GM19239 (cell line): Measurements from ENCODE around the gene PIEZO2.

Experiments used
- DNase-seq: peaks from one replicate; pipeline ENCODE4 v3.0.0; 2011; ENCODE audit warnings: low spot score; ENCODE audit not compliant: insufficient read length
- FAIRE-seq: peaks from 2 replicates; lab custom pipeline; 2011; peaks lifted over from hg19 to GRCh38; lab: Jason Lieb, UNC

Gene PIEZO2

DNA sequence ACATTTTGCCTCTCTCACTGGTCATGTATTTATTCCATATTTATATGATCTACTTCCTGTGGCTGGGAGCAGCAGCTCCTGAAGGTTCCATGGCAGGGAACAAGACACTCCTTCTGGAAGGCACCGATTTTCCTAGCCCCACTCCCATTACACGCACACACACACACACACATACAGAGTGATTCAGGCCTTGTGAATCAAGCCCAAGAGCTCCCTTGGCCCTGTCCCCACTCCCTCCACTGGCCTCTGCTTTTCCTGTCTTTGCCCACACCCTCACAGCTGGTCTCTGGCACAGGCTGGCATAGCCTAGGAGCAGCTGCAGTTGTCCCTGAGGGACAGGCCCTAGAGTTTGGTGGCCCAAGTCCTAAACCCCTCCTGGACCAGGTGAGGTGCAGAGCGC is 421.9 kb downstream of the PIEZO2 start:
- FAIRE-seq, result no peak

DNA sequence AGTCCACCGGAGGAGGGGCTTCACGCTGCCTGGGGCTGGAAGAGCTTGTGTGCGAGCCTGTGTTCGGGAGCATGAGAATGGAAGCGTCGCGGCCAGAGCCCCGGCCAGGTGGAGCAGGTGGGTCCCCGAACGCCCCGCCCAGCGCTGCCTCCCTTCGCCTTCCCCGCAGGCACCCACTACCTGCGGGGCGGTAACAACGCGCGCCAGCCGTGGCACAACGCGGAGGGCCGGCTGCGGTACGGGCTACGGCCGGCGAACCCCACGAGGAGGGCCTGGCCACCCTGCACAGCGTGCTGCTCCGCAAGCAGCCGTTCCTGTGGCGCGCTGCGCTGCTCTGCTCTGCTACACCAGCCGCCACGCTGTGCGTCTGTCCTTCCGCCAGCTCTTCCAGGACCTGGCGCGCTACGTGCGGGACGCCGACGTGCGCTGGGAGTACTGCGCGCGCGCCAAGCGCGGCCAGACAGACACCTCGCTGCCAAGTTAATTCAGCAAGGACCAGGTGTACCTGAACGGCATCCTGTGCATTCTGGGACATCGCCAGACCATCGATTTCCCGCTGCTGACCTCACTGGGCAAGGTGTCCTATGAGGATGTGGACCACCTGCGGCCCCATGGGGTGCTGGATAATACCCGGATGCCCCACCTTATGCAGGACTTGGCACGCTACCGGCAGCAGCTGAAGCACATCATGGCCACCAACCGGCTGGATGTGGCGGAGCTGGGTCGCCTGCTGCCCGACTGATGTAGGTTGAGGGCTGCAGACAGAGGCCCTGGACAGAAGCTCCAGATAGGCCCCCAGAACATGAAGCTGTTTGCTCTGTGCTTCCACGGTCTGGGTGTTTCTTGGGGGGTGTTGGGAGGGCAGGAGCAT is 422.9 kb downstream of the PIEZO2 start:
- DNase-seq (no peak), FAIRE-seq (no peak)

More for the DNA sequence above, 421.9 kb downstream of the PIEZO2 start:
- no peak for DNase-seq

DNA sequence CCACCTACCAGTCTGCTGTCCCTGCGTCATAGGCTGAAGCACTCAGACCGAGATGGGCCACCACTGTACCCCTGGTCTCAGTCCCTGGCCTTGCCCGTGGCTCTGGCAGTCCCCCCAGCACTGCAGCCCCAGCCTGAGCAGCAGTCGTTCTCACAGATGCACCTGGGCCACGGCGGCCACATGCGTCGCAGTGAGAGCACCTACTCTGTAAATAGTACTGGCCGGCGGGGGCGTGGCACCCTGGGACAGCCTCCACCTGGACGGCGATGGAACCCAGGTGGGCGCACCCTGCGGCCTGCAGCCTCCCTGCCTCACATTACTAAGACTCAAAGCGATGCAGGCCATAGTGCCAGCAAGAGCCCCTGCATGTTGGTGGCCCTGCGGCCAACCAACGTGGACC is 424.7 kb downstream of the PIEZO2 start:
- FAIRE-seq (no peak), DNase-seq (no peak)

DNA sequence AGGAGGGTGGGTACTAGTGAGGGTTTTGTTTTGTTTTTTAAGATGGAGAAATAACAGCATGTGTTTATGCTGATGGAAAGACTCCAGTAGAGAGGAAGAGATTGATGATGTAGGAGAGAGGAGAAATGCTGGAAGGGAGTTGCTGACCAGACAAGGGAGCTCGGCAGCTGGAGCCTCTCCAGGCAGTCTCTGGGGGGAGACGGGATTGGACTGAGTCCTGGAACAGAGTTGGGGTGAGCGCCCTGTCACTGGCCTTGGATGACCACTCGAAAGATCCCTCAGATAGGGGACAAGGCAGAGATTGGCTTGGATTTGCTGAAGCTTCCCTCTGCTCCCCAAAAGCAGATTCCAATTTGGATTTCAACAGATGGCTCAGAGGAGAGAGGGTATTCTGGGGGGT is 425.9 kb downstream of the PIEZO2 start:
- FAIRE-seq (no peak), DNase-seq (no peak)

DNA sequence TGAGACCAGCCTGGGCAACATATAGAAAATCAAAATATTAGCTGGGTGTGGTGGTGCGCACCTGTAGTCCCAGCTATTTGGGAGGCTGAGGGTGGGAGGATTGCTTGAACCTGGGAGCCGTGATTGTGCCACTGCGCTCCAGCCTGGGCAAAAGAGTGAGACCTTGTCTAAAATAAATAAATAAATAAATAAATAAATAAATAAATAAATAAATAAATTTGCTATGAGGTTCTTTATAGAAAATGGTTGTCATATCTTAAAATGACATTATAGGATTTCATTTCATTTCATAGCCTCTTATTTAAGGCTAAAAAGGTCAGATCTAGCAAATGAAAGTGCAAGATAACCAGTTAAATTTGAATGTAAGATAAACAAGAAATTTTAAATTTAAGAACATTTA is 430.6 kb downstream of the PIEZO2 start:
- FAIRE-seq (no peak), DNase-seq (no peak)

DNA sequence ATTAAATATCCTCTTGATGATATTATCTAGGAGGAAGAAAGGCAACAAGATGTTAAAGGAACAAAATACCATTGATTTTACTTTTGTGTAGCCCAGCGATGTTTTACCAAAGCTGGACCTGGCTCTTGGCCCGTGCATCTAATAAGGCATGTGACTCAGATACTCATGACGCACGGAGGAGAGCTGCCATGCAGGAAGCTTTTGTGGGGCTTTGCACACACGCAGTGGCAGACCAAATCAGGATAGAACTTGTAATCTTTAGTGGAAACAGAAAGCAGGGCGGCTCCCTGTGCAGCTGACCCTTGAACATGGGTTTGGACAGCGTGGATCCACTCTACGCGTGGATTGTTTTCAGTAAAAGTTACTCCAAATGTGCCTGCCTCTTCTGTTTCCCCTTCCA is 433.6 kb downstream of the PIEZO2 start:
- no peak for FAIRE-seq

DNA sequence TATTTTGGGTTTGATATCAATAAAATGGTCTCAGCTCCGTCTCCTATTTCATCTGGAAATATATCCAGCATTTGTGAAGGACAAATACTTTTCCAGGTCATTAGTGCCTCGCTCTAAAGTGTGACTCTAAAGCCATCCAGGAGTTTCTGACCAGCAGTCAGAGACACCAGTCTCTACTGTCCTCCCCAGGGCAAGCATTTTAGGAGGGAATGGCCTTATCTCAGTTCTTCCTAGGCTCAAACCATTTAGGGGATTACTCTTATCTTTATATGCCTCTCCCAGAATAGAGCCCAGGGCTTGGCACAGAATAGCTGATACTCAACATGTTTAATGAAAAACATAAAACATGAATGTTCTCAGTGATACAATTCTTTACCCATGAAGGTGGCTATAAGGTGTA is 436.0 kb downstream of the PIEZO2 start:
- FAIRE-seq, result no peak
- no peak for DNase-seq

More for the DNA sequence above, 433.6 kb downstream of the PIEZO2 start:
- DNase-seq, result no peak

DNA sequence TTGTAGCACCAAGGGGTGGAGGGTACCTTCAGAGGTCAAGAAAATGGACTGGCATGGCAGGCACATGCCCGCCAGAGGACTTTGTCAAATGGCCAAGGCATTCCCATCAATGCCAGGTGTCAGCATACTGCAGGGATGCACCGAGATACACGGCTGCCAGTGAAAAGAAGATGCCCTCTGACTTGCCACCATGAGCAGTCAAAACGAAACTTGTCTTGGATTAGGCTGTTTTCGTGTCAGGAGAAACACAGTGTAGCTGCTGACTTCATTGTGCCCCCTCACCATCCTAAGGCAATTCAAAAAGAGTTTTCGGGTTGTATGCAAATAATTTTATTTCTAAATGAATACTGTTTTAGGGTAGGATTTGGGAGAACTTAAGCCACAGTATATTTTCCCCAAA is 442.1 kb downstream of the PIEZO2 start:
- DNase-seq (no peak), FAIRE-seq (no peak)

DNA sequence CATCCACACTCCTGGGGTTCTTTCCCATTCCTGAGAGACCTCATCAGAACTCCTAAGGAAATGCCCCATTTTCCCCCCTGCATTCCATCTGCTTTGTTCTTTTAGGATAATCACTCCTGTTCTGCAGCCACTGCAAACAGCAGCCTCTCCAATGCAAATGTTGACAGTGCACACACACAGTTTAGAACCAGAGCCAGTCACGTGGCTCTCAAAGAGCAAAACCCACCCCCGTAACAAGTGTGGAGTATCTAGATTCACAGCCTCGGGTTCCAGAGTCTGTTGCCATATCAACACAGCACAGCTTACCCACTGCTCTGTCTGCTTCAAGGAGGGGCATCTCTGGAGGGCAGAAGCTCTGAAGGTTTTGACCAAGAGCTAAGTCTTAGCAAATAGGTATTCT is 443.6 kb downstream of the PIEZO2 start:
- FAIRE-seq (no peak), DNase-seq (no peak)

DNA sequence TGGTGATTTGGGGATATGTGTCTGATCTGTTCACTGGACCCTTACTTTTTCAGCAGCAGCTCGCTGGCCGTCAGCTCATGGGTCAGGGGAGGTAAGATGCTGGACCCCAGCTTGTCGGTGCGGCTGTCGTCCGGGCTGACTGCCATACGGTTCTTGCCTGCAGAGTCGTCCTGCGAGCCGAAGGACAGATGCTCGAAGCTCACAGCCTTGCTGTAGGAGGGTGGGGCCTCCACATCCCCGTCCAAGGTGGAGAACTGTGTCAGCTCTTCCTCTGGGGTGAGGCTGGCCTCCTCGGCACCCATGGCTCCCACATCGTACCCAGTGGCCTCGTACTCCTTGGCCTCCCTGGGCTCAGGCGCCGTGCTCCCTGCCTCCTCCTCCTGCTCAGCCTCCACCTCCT is 444.1 kb downstream of the PIEZO2 start:
- DNase-seq (no peak), FAIRE-seq (no peak)

DNA sequence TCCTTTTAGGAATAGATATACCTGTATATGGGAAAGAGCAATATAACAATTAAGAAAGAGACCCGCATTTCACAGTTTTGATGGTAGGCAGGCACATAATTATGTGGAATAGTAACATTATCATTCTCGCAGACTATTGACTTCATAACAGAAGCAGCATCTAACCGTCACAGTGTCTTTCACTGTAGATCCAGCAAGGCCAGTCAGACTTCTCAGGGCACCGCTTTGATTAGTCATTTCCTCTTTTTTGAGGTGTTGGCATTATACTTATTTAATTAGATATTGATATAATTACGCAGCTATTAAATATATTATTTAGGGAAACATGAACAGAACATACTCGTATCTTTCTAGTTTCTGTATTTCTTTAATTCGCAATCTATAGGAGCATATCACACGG is 447.2 kb downstream of the PIEZO2 start:
- FAIRE-seq, result no peak
- DNase-seq, result no peak

DNA sequence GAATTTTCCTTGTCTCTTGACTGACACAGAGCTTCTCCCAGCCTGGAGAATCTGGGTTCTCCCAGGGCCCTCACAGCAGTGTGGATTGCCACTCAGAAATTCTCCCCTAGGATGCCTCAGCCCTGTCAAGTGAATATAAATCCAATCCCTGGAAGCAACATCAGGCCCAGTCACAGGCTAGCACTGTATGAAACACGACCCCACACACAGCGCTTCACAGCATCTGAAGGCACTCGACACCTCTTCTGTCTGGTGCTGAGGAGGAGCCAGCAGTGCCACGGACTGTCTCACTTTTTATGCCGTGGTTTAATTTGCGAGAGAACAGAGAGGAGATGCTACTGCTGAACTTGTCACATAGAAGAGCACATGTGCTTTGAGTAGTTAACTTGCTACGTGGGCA is 459.0 kb downstream of the PIEZO2 start:
- no peak for DNase-seq
- no peak for FAIRE-seq

DNA sequence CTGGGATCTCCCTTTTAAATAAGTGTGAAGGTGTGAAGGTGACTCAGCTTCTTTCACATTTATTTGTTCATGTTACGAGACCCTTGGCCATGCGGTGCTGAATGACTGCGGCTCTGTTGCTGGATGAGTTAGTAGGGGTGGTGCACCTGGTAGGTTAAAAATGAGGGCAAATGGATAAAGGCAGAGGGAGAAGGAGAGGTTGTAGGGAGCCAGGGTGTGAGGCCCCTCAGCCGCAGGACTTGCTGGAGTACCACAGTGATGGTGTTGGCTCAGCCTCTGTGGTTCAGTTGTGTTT is 459.4 kb downstream of the PIEZO2 start:
- no peak for FAIRE-seq
- no peak for DNase-seq

DNA sequence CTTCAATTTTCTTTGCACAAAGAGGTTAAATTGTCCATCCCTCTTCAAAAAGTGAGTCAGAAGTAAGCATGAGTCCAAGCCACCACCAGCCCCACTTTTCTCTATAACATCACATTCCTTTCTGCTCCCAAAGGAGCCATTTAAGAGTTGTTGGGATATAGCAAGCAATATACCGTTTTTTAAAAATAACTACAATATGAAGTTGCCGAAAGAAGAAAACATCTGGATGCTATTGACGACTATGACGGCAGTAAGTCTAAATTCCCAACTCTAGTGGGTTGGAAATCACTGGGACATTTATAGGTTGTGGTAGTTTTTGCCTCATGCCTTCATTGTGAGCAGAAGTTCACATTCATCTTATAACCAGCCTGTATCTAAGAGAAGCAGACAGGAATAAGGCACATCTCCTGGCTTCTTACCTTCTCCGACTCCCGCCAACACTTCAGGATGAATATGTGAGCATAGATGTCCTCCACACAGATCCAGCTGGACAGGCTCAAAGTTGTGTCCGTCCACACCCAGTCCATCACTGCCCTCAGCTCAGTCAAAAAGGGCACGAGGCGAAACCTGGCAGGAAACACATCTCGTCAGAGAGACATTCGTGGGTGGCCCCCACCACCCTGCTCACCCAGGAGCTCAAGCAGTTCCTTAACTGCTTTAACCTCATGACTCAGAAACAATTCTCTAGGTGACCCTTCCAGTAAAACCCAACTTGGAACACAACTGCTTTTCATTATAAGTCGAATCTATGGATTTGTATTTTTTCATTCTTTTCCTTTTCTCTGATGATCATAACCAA is 459.9 kb downstream of the PIEZO2 start:
- FAIRE-seq (no peak), DNase-seq (no peak)

DNA sequence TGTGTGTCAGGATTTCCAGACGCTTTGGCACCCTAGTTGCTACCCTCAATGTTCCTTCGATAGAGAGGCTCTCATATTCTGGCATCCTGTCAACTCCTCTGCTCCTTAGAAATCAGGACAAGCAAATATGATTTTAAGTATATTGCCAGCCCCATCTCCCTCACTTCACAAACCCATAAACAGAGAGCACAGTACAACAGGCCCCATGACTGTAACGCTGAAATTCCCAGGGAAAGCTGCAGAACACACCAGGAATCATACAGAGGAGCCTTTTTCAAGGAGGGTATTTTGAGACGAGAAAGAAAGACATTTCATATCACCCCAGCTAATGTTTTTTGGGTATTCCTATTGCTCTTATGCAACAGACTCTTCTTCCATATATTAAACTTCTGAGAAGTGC is 460.6 kb downstream of the PIEZO2 start:
- FAIRE-seq (no peak), DNase-seq (no peak)

DNA sequence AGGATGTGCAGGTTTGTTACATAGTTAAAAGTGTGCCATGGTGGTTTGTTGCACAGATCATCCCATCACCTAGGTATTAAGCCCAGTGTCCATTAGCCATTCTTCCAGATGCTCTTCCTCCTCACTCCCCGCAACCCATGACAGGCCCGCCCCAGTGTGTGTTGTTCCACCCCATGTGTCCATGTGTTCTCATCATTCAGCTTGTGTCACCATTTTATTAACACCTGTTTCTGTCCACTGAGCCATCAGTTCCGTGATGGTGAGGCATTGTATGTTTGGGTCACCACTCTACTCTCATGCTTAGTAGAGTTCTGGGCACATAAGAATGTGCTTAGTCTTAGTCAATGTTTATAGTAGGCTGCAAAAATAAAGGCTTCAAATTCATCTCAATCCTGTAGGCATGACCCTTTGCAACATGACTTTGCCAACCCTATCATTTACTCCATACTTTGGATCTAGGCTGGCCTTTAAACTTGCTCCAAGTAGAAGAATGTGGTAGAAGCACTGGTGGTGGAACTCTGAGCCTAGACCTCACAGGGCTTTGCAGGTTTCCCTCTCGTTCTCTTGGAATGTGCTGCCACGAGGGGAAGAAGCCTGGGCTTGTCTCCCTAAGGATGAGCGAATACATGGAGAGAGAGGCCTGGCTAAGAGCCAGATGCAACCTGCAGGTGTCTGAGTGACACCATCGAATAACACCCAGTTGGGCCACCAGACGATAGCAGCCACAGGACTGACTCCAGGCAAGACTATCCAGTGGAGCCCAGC is 462.0 kb downstream of the PIEZO2 start:
- DNase-seq (no peak), FAIRE-seq (no peak)

DNA sequence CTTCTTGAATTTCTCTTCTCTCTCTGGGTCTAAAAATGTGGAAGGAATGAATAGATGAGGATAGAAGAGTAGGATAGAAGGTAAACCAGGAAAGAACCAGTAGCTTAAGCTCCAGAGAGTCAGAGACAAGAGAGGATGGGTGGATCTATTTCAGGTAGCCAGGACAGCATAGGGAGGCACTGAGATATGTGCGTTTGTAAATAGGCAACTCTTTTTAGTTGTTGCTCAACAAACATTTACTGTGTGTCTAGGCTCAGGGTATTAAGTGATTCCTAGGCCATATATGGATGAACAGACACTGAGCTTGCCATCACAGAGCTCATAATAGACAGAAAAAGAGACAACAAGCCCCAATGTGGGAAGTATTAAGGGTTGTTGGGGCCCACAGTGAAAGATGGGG is 463.1 kb downstream of the PIEZO2 start:
- FAIRE-seq (no peak), DNase-seq (no peak)

DNA sequence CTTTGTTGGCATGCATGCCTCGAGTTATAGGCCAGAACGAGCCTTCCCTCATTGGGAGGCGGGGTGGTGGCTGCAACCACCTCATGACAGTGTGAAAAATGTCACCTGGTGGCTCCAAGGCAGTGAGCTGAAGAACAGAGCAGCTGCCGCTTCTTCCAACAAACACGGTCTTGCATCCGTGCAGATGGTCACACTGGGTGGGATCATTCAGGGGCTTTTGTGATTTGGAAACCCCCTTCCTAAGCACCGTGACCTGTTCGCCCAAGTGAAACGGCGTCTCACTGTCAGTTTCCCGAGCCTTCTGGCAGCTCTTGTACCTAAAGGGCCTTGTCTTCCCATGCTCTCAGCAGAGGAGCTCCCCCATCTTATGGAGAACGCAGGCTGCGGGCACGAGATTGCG is 463.9 kb downstream of the PIEZO2 start:
- FAIRE-seq (no peak), DNase-seq (no peak)

DNA sequence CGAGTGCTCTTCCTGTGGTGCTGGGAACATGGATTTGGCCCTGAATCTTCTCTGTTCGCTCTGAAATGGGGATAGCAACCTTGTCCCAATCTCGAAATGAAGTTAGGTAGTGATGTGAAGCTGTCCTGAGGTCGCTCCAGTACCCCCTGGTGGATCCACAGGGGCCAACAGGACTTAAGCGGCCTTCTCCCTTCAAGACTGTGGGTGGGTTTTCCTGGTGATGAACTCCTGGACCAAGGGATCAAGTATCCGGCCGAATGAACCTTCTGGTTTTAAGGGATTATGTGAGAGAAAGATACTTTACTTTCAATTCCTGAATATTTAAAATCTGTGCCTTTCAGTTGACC is 467.0 kb downstream of the PIEZO2 start:
- FAIRE-seq (no peak), DNase-seq (no peak)

DNA sequence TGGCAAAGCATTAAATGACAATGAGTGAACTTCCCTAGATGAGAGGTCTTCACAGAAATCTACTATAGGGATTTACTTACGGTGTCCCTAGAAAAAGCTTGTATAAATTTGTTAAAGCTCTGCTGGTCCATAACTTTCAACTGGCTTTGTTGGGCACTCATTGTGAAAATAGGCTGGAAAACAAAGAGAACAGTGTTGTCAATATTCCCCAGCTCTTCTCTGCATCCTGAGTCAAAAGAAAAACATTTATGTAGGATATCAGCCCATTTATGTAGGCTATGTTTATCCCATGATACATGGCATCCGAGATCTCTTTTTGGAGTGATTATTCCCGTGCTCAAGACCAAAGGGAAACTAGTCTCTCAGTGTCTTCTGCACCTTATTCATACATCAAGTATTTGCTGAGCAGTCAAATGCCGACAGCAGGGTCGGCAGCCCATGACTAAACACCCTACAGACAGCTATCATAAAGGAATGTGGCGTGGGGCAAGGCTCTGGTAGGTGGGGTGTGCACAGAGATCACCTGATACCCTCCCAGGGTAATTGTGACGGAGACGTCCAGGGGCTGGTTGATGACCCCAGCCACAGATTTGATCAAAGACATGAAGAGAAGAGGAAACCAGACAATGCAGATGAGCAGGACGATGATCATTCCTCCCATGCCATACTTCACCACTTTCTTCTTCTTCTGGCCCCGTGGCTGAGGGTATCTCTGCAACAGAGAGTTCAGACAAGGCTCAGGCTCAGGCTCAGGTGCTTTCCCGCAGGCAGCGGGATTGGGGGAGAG is 467.6 kb downstream of the PIEZO2 start:
- DNase-seq, result no peak
- FAIRE-seq, result no peak

DNA sequence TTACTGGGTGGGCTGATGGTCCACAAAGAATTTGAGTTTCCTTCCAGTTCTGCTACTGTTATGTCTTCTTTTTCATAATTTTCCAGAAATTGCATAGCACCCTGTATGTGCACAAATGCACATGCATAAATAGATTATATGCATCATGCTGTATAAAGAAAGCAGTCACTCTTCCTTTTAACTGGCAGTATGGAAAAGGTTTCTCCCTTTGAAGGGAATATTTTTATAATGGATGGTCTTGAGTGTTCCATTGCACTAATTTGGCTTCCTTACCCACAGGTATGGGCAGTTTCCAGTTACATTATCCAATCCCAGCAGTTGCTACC is 469.1 kb downstream of the PIEZO2 start:
- no peak for FAIRE-seq

More for the DNA sequence above, 469.1 kb downstream of the PIEZO2 start:
- no peak for DNase-seq
